ENCODE results near the gene MRPL51. TPM values are rescaled to one million over a fixed set of nuclear protein-coding genes. Genes with fewer than 3 reads are reported as not detected.

Gene MRPL51
- total RNA-seq, result 267 and 273 TPM in 2 replicates
- polyA plus RNA-seq, result 84.5 and 147 TPM in 2 replicates
- polyA plus RNA-seq (2011; cell fraction: cytosol; rRNA removed), result 159 and 183 TPM in 2 replicates
- polyA plus RNA-seq (2011; cell fraction: nucleus; rRNA removed), result 54.5 and 64.9 TPM in 2 replicates
- polyA plus RNA-seq (2012), result 256 and 305 TPM in 2 replicates
- 33.5 and 42.6 TPM in 2 replicates for polyA minus RNA-seq
- polyA minus RNA-seq (2011; cell fraction: cytosol; rRNA and poly(A)+ RNA removed), result 41.8 TPM
- 9.0 and 11.2 TPM in 2 replicates for polyA minus RNA-seq (2011; cell fraction: nucleus; rRNA and poly(A)+ RNA removed)
- Bru-seq, nascent RNA, result percentile 86 among the genes with signal in this experiment
- percentile 97 among the genes with signal in this experiment for BruChase-seq, experiment 1, labeled RNA remaining after a 6-hour chase
- percentile 88 among the genes with signal in this experiment for BruChase-seq, experiment 2, labeled RNA remaining after a 2-hour chase
- long read RNA-seq, transcript MRPL51-205 (3 exons, 814 nt), result minor isoform, 24 of 658 reads
- long read RNA-seq, transcript MRPL51-201 (3 exons, 1,234 nt), result major isoform, 454 of 658 reads
- long read RNA-seq, transcript MRPL51-202 (3 exons, 601 nt), result minor isoform, 29 of 658 reads
- long read RNA-seq, partial matches to known transcripts, result 0 of 658 reads
- long read RNA-seq, other reads (novel, unspliced or antisense), result 144 of 658 reads

- Histone ChIP-seq H3K27ac (ENCODE audit: insufficient read depth, low read depth, low read length) (peak within 1 kb of the TSS; percentile 95), H3K4me3 (replicated peaks in 1 of 3; ENCODE audit: insufficient read depth in 1 of 3, low read depth in 1 of 3, low read length in 3 of 3) (peak within 1 kb of the TSS; percentile 82 to 92 (median 86)), H3K79me2 (ENCODE audit: control insufficient read depth, insufficient read depth, low read length) (peaks cover 38% of the 10 kb centered on the region), H3K4me1 (ENCODE audit: control insufficient read depth, extremely low read depth, insufficient read depth, low read length) (peaks cover 20% of the 10 kb centered on the region), H3K9me1 (replicated peaks; ENCODE audit: control insufficient read depth, extremely low read depth, insufficient read depth, low read length) (no peaks in the 10 kb centered on the region), H3K9me3 (replicated peaks; ENCODE audit: control insufficient read depth, insufficient read depth, low read length) (no peaks in the 10 kb centered on the region), H3K27me3 (ENCODE audit: control insufficient read depth in 2 of 2, insufficient read depth in 2 of 2, low read length in 2 of 2) (no peaks in the 10 kb centered on the region), H2AFZ (ENCODE audit: low read depth, low read length) (peak within 1 kb of the TSS; percentile 88), H4K20me1 (replicated peaks; ENCODE audit: control insufficient read depth, extremely low read depth, insufficient read depth, low read length) (no peaks in the 10 kb centered on the region), H3K36me3 (ENCODE audit: control insufficient read depth in 2 of 2, extremely low read depth in 1 of 2, insufficient read depth in 2 of 2, low read length in 2 of 2) (peaks cover 0 to 7% of the 10 kb centered on the region in 2 experiments), H3K9ac (replicated peaks; ENCODE audit: extremely low read depth, insufficient read depth, low read length) (peak within 1 kb of the TSS; percentile 96), H3K4me2 (ENCODE audit: insufficient read depth, low read length) (peak within 1 kb of the TSS; percentile 96)
- FAIRE-seq (peak; percentile 85), DNase-seq (ENCODE audit: low read depth, low spot score) (peak; percentile 94)
- ChIA-PET POLR2A (interaction anchor here (0.6 to 1.3 kb wide), 7 partner anchors 12 to 41 kb away, joined by 3 to 15 read pairs (median 4); partner anchors contain the start of genes GAPDH and VAMP1), CTCF (interaction anchor here (0.9 to 1.2 kb wide), 6 partner anchors 9 to 46 kb away, joined by 3 to 8 read pairs (median 5); partner anchors contain the start of gene VAMP1)
- intact Hi-C loops (cut with micrococcal nuclease), result loop anchor here (1.0 kb wide), 2 partner anchors 41 to 70 kb away; partner anchors contain the start of gene GAPDH
- peak; percentile 96 for TF ChIP-seq POLR2A (IDR thresholded peaks at IDR 0.05; ENCODE audit: low read depth, low read length)
- TF ChIP-seq POLR2AphosphoS5 (IDR thresholded peaks at IDR 0.05; ENCODE audit: insufficient read depth, low read depth, low read length), result peak; percentile 98
- TF ChIP-seq, protein P1, sequence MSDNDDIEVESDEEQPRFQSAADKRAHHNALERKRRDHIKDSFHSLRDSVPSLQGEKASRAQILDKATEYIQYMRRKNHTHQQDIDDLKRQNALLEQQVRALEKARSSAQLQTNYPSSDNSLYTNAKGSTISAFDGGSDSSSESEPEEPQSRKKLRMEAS (IDR thresholded peaks at IDR 0.05; ENCODE audit: insufficient read depth, insufficient read length), result peak; percentile 52
- TF ChIP-seq MYC (IDR thresholded peaks at IDR 0.05; ENCODE audit: low read depth, low read length), result no peak
- no peak for TF ChIP-seq CTCF (IDR thresholded peaks at IDR 0.05; ENCODE audit: extremely low read depth in 1 of 2, insufficient read depth in 1 of 2, low read depth in 1 of 2, low read length in 2 of 2)
- no peak for TF ChIP-seq EZH2 (IDR thresholded peaks at IDR 0.05; ENCODE audit: borderline replicate concordance, low read depth, low read length, severe bottlenecking)
- dilution Hi-C loops (cut with MboI; ENCODE audit: extremely low pct_ligation_motif_present, low sequenced_read_pairs), result no loop called here
- BruUV-seq (replicated peaks), result TSS peak; percentile 88
Observed at GRCh38 chr12:6492838-6493496, at the start of gene MRPL51. TSS of gene MRPL51 (minus strand) at chr12:6493262. CDS start at chr12:6493136, 126 bp downstream.

Measured in endothelial cell of umbilical vein (primary cell).